NCI-H748 (cell line): ENCODE results near the gene FOSL1.

ENCODE experiments used
- DNase-seq: peaks from one replicate; lab custom pipeline; 2025; ENCODE audit not compliant: unreplicated experiment; lab: John Stamatoyannopoulos, UW

Gene FOSL1

DNA sequence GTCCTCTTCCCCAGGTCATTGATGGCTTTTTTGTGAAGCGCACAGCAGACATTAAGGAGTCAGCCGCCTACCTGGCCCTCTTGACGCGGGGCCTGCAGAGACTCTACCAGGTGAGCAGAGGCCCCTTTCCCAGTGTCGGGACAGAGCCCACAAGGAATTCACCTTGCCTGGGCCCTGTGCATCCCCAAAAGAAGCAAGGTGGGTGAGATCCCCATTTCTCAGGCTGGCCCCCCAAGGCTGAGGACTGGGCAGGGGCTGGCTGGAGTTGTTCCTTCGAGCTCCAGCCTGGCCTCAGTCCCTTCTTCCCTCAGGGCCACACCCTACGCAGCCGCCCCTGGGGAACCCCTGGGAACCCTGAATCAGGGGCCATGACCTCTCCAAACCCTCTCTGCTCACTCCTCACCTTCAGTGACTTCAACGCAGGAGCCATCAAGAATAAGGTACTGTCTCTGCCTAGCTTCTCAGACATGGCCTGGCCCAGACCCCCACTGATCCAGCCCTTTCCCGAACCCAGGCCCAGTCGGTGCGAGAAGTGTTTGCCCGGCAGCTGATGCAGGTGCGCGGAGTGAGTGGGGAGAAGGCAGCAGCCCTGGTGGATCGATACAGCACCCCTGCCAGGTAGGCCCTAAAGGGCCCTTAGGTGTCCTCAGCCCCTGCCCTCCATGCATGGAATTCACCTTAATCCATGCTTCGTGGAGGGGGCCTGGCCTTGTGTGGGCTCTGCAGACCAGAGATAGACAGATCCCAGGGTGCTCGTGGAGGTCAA, 35.3 kb downstream of the FOSL1 start:
- DNase-seq: no peak

GRCh38 chr11:65863889-65864705, 36.1 kb downstream of the FOSL1 start:
- DNase-seq: no peak

DNA sequence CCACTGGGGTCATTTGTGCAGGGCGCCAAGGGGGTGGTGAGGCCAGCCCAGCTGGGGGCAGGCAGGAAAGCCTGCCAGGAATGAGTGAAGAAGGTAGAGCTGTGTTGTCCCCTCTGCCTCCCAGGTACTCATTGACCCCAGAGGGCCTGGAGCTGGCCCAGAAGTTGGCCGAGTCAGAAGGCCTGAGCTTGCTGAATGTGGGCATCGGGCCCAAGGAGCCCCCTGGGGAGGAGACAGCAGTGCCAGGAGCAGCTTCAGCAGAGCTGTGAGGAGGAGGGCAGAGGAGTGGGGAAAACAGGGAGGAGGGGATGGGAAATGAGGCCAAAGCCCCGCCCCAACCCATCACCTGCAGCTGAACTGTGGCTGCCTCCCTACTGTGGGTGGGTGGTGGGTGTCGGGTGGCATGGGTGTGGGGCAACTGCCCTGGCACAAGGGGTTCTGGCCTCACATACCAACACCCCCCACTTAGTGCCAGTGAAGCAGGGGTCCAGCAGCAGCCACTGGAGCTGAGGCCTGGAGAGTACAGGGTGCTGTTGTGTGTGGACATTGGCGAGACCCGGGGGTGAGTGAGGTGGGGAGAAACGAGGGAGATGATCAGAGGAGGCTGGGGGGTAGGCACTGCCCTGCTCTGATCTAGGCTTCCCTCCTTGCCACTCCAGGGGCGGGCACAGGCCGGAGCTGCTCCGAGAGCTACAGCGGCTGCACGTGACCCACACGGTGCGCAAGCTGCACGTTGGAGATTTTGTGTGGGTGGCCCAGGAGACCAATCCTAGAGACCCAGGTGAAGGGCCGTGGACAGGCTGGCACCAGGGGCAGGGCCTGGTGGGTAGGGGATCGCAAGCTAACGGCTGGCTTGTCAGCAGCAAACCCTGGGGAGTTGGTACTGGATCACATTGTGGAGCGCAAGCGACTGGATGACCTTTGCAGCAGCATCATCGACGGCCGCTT, 37.0 kb downstream of the FOSL1 start:
- DNase-seq: no peak

DNA sequence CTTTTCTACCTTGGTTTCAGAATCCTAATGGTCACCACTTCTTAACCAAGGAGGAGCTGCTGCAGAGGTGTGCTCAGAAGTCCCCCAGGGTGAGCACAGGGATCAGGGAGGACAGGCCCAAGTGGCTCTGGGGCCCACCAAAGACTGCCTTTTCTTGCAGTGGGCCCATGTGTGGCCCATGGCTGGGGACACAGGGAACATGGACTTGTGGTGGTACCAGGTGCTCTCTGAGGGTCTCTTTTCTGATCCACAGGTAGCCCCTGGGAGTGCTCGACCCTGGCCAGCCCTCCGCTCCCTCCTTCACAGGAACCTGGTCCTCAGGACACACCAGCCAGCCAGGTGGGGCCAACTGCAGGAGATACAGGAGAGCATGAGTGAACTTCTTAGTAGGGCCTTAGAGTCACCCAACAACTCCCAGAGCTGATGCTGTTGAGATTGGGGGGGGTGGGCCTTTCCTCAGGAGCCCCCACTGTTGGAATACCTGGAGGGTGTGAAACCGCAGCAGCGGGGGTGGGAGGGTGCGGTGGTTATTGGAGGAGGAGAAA, 37.9 kb downstream of the FOSL1 start:
- DNase-seq: no peak

DNA sequence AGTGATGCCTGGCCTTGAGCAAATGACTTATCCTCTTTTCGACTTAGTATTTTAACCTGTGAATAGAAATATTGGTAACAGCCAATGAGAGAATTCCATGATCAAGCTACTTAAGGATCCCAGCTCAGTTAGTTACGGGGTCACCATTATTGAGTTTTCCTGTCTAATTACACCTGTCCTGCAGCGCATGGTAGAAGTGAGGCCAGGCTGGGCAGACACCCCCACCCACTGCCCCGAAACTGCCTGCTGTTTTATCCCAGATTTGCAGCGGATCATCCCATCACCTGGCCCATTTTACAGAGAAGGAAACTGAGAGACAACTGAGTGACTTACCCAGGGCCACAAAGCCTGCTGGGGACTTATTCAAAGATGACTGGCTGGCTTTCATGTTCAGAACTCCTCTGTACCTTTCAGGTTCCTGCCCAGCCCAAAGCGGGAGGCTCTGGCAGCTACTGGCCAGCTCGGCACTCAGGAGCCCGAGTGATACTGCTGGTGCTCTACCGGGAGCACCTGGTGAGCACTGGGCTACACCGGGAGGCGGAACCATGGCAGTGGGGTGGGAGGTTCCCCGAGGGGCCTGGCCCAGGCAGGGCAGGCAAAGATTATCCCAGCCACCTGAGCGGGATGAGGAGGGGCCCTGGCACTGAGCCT, 38.5 kb downstream of the FOSL1 start:
- DNase-seq: no peak

DNA sequence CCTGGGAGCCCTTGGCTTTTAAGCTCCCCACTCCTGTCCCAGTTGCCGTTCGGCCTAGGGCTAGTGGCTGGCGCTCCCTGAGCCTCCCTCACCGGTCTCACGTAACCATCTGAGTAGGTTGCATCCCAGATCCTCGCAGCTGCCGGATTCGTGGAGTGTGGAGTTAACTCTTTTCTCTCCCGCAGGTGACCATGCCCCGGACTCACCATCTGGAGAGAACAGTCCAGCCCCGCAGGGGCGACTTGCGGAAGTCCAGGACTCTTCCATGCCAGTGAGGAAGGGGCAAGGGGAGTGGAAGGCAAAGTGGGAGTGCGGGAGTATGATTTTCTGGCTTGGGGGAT, 39.1 kb downstream of the FOSL1 start:
- DNase-seq: peak; percentile 56

DNA sequence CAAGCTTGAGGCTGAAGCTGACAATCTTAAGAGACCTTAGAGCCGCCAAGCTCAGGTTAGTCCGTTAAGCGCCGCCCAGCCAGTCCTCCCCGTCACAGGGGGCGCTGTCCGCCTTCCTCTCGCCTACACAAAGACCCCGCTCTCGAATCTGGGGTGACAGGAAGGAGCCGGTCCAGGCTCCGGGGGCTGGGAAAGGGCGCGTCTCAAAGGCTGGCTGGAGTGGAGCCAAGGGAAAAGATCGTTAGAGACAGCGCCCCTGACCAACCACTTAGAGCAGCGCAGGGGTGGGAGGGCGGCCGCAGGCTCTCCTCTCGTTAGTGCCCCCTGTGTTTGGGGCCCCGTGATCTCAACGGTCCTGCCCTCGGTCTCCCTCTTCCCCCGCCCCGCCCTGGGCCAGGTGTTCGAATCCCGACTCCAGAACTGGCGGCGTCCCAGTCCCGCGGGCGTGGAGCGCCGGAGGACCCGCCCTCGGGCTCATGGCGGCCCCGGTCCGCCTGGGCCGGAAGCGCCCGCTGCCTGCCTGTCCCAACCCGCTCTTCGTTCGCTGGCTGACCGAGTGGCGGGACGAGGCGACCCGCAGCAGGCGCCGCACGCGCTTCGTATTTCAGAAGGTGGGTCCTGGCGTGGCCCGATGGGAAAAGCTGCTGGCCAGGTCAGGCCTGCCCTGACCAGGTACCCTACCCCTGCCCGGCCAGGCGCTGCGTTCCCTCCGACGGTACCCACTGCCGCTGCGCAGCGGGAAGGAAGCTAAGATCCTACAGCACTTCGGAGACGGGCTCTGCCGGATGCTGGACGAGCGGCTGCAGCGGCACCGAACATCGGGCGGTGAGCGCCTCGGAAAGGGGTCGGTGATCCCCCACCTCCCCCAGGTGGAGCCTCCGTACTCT, 39.7 kb downstream of the FOSL1 start, which contains the start of gene MUS81:
Gene MUS81, plus strand, starts transcription at position 156 of the 887 bp plus-strand sequence. Its CDS starts 321 bp downstream, at position 477.
- peak; percentile 98 for DNase-seq

DNA sequence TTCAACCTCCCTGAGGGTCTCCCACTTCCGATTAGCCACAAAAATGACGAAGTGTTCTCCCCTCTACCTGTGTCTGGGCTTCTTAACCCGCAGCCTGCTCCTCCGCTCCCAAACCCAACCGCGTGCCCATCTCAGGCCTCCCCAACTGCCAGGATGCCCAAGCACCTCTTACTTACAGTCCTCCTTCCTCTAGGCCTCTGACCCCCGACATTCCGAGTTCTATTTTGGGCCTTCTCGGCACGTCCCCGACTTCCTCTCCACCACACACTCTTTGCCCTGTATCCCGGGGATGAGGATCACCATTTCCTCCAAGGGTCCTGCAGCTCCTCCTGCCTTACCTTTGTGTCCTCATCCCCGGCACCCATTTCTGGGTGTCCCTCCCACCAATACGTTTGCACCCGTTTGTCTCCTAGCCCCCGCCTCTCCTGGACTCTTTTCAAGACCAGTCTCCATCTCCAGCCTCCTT, 40.3 kb downstream of the FOSL1 start:
- no peak for DNase-seq

- DNase-seq: peak; percentile 99
Measured at GRCh38 chr11:65859095-65859811, 40.9 kb downstream of the FOSL1 start.

DNA sequence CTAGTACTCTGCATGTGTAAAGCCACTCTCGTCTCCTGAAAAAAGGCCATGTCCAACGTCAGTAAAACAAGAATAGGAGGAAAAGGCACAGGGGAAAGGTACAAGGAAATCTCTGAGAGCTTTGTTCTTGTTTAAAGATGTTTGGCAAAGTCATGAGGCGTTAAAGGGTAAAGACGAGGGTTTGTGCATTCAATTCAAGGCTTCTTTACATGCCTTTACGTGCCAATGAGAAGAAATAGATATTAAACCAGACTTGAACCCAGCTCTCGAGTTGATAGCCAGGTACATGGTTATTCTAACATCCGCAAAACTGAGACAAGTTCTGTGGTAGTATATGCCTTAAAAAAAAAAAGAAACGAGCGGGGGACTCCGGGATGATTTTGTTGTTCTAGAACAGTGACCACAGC, 41.5 kb downstream of the FOSL1 start:
- DNase-seq: peak; percentile 65

- peak; percentile 98 for DNase-seq
Measured at GRCh38 chr11:65857853-65858680, 42.1 kb downstream of the FOSL1 start, which contains the start of gene CFL1. TSS of gene CFL1 (minus strand) at chr11:65858180. CDS start at chr11:65858099, 81 bp downstream.

GRCh38 chr11:65857500-65857852, 42.7 kb downstream of the FOSL1 start:
- peak; percentile 76 for DNase-seq

GRCh38 chr11:65856689-65857499, 43.3 kb downstream of the FOSL1 start:
- DNase-seq: peak; percentile 69

- no peak for DNase-seq
Measured at GRCh38 chr11:65855927-65856363, 44.2 kb downstream of the FOSL1 start.

DNA sequence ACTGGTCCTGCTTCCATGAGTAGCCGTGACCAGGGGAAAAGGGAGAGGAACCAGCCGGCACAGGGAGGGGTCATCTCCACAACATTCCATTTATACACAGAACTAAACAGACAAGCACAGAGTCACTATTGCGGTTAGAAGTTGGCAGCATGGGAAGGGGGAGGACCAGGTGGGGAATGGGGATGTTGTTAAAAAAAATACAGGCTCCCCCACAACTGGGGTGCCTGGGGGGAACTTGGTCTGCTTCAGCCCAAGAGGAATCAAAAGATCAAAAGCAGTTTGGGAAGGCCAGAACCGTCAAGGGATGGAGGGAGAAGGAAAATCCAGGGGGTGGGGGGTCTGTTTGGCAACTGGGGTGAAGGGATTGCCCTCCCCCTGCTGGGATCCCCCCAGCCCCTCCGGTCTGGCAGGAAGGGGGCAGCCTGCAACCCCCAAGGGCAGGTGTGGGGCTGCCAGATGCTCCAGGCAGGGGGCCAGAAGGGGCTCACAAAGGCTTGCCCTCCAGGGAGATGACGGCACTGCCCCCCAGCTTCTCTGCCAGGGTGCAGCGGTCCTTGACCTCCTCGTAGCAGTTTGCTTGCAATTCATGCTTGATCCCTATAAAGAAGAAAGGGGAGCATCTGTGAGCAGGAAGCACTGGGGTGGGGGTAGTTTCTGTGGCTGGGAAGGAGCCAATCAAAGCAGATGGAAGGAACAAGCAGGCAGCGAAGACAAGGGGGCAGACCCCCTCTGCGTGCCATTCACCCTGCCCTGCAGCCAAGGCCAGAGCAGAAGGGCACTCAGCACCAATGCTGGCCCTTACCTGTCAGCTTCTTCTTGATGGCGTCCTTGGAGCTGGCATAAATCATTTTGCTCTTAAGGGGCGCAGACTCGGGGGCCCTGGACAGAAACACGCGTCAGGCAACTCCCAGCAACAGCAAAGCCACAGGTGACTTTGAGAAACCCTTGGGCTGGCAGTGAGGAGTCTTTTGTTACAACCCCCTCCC, 45.0 kb downstream of the FOSL1 start:
- DNase-seq: no peak

GRCh38 chr11:65854161-65854592, 46.0 kb downstream of the FOSL1 start:
- no peak for DNase-seq
